Psoas muscle (tissue), 8 donors: ENCODE results near the gene G0S2. TPM values are rescaled to one million over a fixed set of nuclear protein-coding genes. Genes with fewer than 3 reads are reported as not detected.

ENCODE experiments used
- ATAC-seq, 4 donors: fragments of 200-7000 bp; cut with Tn5 transposase; one replicate each; pipeline ENCODE4 v1.9.1; 2020; ENCODE audit warnings: moderate library complexity in 3 of 4, mild to moderate bottlenecking in 2 of 4
- DNase-seq, 2 donors: peaks; one replicate each; pipeline ENCODE4 v3.0.0-alpha.2; 2020
- H3K27ac ChIP-seq: fragments of 200-600 bp; one replicate; pipeline ENCODE4 v1.8.0; 2022
- H3K27me3 ChIP-seq, 3 donors: fragments of 200-600 bp in 1 of 3; one replicate each; pipeline versions ENCODE4 v1.6.1 to v1.8.0; 2013 to 2022; ENCODE audit warnings: low read length in 2 of 3, mild to moderate bottlenecking in 2 of 3, moderate library complexity in 1 of 3; ENCODE audit not compliant: insufficient read depth in 3 of 3
- H3K36me3 ChIP-seq, 2 donors: fragments of 200-600 bp in 1 of 2; one replicate each; pipeline versions ENCODE4 v1.6.1 to v1.8.0; 2013 to 2022; ENCODE audit warnings: low read depth in 1 of 2, mild to moderate bottlenecking in 1 of 2, moderate library complexity in 1 of 2; ENCODE audit not compliant: insufficient read depth in 1 of 2
- H3K4me1 ChIP-seq: fragments of 200-600 bp; one replicate; pipeline ENCODE4 v1.8.0; 2022
- H3K4me3 ChIP-seq: fragments of 200-600 bp; one replicate; pipeline ENCODE4 v1.8.0; 2022; ENCODE audit warnings: mild to moderate bottlenecking
- H3K9me3 ChIP-seq: fragments of 200-600 bp; one replicate; pipeline ENCODE4 v1.8.0; 2022
- WGBS, 3 donors: extraction: QIAGEN DNeasy Blood & Tissue Kit; methylation state at CpG; one replicate each; pipeline versions ENCODE4 v1.1.6 to v1.1.7; 2013; 5-methylcytosine and 5-hydroxymethylcytosine counted together
- intact Hi-C, 2 donors: fragments of 100-400 bp; cut with DNase I; formaldehyde crosslinking; loops; one replicate each; pipeline versions ENCODE4 v1.11.0 to v1.14.2; 2022
- polyA plus RNA-seq, 3 donors: library from polyadenylated mRNA; stranded (reverse); fragments of 200-250 nt; gene quantifications; one replicate each; pipeline ENCODE4 v1.2.3, GENCODE V29; 2013
- total RNA-seq, 4 donors: library from RNA; stranded (reverse); fragmentation: NEBNext Ultra II Directional in 2 of 4; extraction: Animal tissue kit (Norgen Biotek cat#: 25700) in 2 of 4; gene quantifications; one replicate each; pipeline versions ENCODE4 v1.2.1 to v1.2.4, GENCODE V29; 2021 to 2023
- TF ChIP-seq, protein P1 (sequence below): fragments of 200-600 bp; IDR thresholded peaks from one replicate; pipeline ENCODE4 v1.8.0; 2022; ENCODE audit warnings: antibody characterized with exemption
- donor health status: healthy with polysubstance abuse.
- donor health status: DM: no; HTN: no; CAD: no; lungs with moderate emphysema.
- donor health status: Bipolar disorder and iron deficiency.
- donor health status: healthy.
- donor health status: DM: yes; HTN: yes; CAD: no.
- donor health status: DM: no; HTN: no; CAD: no.
- donor health status: DM: no; HTN: no; CAD: no.
- donor health status: DM: yes; HTN: yes; CAD: no.

G0S2 gene
- total and polyA plus RNA-seq, 7 donors, result 49.9 to 561 (median 89.0) TPM

DNA sequence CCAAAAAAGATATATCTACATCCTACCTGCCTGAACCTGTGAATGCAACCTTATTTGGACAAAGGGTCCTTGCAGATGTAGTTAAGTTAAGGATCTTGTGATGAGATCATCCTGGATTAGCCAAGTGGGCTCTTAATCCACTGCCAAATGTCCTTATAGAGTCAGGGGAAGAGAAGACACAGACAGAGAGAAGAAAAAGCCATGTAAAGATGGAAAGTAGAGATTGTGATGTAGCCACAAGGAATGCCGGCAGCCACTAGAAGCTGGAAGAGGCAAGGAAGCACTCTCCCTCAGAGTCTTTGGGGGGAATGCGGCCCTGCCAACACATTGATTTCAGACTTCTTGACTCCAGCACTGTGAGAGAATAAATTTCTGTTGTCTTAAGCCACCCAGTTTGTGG, 45.6 kb downstream of the G0S2 start:
- WGBS, 3 donors, result 82 to 96% (median 89%) methylated on average over 2 of the region's 2 CpGs
- TF ChIP-seq, protein P1, sequence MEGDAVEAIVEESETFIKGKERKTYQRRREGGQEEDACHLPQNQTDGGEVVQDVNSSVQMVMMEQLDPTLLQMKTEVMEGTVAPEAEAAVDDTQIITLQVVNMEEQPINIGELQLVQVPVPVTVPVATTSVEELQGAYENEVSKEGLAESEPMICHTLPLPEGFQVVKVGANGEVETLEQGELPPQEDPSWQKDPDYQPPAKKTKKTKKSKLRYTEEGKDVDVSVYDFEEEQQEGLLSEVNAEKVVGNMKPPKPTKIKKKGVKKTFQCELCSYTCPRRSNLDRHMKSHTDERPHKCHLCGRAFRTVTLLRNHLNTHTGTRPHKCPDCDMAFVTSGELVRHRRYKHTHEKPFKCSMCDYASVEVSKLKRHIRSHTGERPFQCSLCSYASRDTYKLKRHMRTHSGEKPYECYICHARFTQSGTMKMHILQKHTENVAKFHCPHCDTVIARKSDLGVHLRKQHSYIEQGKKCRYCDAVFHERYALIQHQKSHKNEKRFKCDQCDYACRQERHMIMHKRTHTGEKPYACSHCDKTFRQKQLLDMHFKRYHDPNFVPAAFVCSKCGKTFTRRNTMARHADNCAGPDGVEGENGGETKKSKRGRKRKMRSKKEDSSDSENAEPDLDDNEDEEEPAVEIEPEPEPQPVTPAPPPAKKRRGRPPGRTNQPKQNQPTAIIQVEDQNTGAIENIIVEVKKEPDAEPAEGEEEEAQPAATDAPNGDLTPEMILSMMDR, result no peak
- H3K27ac ChIP-seq, result no peak overlapping the region
- no peak overlapping the region for H3K4me3 ChIP-seq
- H3K36me3 ChIP-seq, result no peaks in the 10 kb centered on the region
- no peaks in the 10 kb centered on the region for H3K9me3 ChIP-seq
- DNase-seq, result no peak
- no peaks in the 10 kb centered on the region for H3K4me1 ChIP-seq
- intact Hi-C loops, result no loop called here
- ATAC-seq, result no peak
- H3K27me3 ChIP-seq, result no peaks in the 10 kb centered on the region

GRCh38 chr1:209721323-209721722, 46.1 kb downstream of the G0S2 start:
- TF ChIP-seq, protein P1, result no peak
- DNase-seq, result no peak
- intact Hi-C loops, result no loop called here
- Histone ChIP-seq H3K9me3 (no peaks in the 10 kb centered on the region), H3K36me3 (no peaks in the 10 kb centered on the region), H3K27ac (no peak overlapping the region), H3K4me3 (no peak overlapping the region), H3K27me3 (no peaks in the 10 kb centered on the region), H3K4me1 (no peaks in the 10 kb centered on the region)
- WGBS, 3 donors, result 87 to 96% (median 91%) methylated on average over 1 of the region's 1 CpG
- no peak for ATAC-seq

DNA sequence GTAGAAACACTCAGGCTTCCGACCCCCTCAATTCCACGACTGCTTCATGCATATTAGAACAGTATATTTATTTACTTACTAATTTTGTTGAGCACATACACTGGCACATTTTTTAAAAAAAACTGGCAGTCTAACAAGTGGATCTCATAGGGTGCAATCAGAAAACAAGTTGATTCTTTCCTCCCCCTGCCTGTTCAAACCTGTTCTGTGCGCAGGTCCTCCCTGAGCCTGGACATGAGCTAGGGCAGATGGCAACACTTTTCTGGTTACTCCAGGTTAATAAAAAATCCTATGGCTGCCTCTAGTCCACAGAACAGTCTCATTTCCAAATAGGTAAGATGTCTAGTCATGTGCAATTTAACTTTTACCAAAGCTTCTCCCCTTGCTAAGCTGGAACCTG, 48.1 kb downstream of the G0S2 start:
- Histone ChIP-seq H3K27me3 (no peaks in the 10 kb centered on the region), H3K4me1 (no peaks in the 10 kb centered on the region), H3K9me3 (no peaks in the 10 kb centered on the region), H3K4me3 (no peak overlapping the region), H3K27ac (no peak overlapping the region), H3K36me3 (no peaks in the 10 kb centered on the region)
- 98 to 99% (median 99%) methylated on average over 3 of the region's 3 CpGs for WGBS, 3 donors
- no peak for DNase-seq
- intact Hi-C loops, result no loop called here
- no peak for ATAC-seq
- TF ChIP-seq, protein P1, result no peak

DNA sequence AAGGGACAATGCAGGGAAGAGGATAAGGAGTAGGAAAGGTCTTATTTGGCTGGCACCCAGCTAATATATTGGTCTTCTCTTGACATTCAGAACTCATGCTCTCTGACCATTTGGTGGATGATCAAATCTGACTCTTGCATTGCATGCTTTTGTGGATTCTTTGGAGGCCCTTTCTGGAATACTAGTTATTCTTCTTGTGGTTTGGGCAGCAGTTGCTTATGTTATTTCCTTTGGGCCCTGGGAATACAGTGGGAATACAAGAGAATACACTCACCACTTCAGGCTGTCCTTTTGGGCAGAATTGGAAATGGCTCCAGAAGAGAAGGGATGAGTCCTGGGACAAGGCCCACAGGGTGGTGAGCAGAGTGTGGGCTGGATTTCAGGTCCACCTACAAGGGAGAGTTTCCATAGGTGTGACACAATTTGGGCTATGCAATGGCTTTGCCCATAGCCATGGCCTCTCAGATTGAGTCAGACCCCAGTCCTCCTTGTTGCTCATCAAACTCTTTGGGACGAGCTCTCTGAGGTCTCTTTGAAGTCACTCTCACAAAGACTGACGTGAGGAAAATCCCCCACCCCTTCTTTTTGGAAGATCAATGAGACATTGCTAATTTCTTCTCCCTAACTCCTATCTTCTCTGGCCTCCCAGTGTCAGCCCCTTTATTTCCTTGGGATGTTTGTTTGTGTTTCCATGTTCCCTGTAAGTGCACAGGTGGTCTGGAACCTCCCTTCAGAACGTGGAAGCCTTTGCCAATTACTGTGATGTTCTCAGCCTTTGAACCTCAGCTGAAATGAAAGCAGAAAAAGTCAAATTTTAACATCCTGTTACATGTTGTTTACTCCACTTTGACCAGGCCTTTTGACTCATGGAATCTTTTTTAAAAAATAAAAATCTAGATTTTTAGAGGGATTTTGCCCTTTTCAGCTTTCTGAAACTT, 48.8 kb downstream of the G0S2 start:
- no peaks in the 10 kb centered on the region for H3K9me3 ChIP-seq
- H3K36me3 ChIP-seq, result no peaks in the 10 kb centered on the region
- WGBS, 3 donors, result 67 to 73% (median 71%) methylated on average over 3 of the region's 3 CpGs
- no peaks in the 10 kb centered on the region for H3K27me3 ChIP-seq
- H3K4me1 ChIP-seq, result no peaks in the 10 kb centered on the region
- intact Hi-C loops, result no loop called here
- TF ChIP-seq, protein P1, result no peak
- no peak overlapping the region for H3K4me3 ChIP-seq
- no peak overlapping the region for H3K27ac ChIP-seq
- ATAC-seq (no peak), DNase-seq (no peak)

Other genes starting within 250 kb of the G0S2 start
- gene CAMK1G, start 91.7 kb upstream of the G0S2 start, total RNA-seq, result under 1 TPM in 2 of 4 donors, not detected in 2; 0.42 to 0.50 TPM
- gene CAMK1G, start 91.7 kb upstream of the G0S2 start, polyA plus RNA-seq, result 1 to 10 TPM in 1 of 3 donors, under 1 TPM in 1, not detected in 1; 0.04 to 1.4 TPM
- 1 to 10 TPM in 3 of 4 donors, under 1 TPM in 1; 0.88 to 2.7 (median 1.8) TPM for gene LAMB3, start 23.0 kb upstream of the G0S2 start, total RNA-seq
- gene LAMB3, start 23.0 kb upstream of the G0S2 start, polyA plus RNA-seq, result 1 to 10 TPM in 2 of 3 donors, under 1 TPM in 1; 0.98 to 2.6 (median 2.0) TPM
- gene HSD11B1, start 29.4 kb downstream of the G0S2 start, total RNA-seq, result 1 to 10 TPM; 1.3 to 3.0 (median 2.1) TPM
- 1 to 10 TPM; 1.0 to 2.0 (median 1.2) TPM for gene HSD11B1, start 29.4 kb downstream of the G0S2 start, polyA plus RNA-seq
- gene TRAF3IP3, start 80.6 kb downstream of the G0S2 start, total RNA-seq, result 1 to 10 TPM in 3 of 4 donors, under 1 TPM in 1; 0.84 to 2.0 (median 1.8) TPM
- under 1 TPM; 0.23 to 0.35 (median 0.27) TPM for gene TRAF3IP3, start 80.6 kb downstream of the G0S2 start, polyA plus RNA-seq
- gene C1orf74, start 109.1 kb downstream of the G0S2 start, total RNA-seq, result 1 to 10 TPM in 2 of 4 donors, under 1 TPM in 2; 0.54 to 1.4 (median 0.99) TPM
- 1 to 10 TPM in 2 of 3 donors, under 1 TPM in 1; 0.45 to 1.8 (median 1.6) TPM for gene C1orf74, start 109.1 kb downstream of the G0S2 start, polyA plus RNA-seq
- 1 to 10 TPM in 2 of 4 donors, under 1 TPM in 1, not detected in 1; 0.32 to 5.1 (median 1.1) TPM for gene IRF6, start 130.7 kb downstream of the G0S2 start, total RNA-seq
- gene IRF6, start 130.7 kb downstream of the G0S2 start, polyA plus RNA-seq, result under 1 TPM; 0.26 to 0.42 (median 0.31) TPM
- gene UTP25, start 152.6 kb downstream of the G0S2 start, total RNA-seq, result 1 to 10 TPM; 3.2 to 5.4 (median 4.2) TPM
- gene UTP25, start 152.6 kb downstream of the G0S2 start, polyA plus RNA-seq, result 1 to 10 TPM; 1.9 to 5.2 (median 3.9) TPM